Neural cell (in vitro differentiated cells): ENCODE results near the gene VASN. TPM values are rescaled to one million over a fixed set of nuclear protein-coding genes. Genes with fewer than 3 reads are reported as not detected.

ENCODE experiments used
- H2AFZ ChIP-seq: fragments of 200-600, 300-800 bp; sonication (generic), shearing (Covaris generic); 2 replicates; pipeline ENCODE4 v1.6.0; 2014; ENCODE audit warnings: low read depth, mild to moderate bottlenecking, antibody characterized with exemption, low read length, moderate library complexity
- H3F3A ChIP-seq: fragments of 200-600 bp; shearing (Covaris generic); 2 replicates; pipeline ENCODE4 v1.6.1; 2016; ENCODE audit warnings: mild to moderate bottlenecking, moderate library complexity, mixed read lengths, antibody characterized with exemption, low read length; ENCODE audit not compliant: insufficient read depth, poor library complexity, severe bottlenecking
- H3K27ac ChIP-seq: fragments of 200-600, 300-800 bp; sonication (generic), shearing (Covaris generic); 2 replicates; pipeline ENCODE4 v1.5.1; 2014; ENCODE audit warnings: mild to moderate bottlenecking, low read length, moderate library complexity
- H3K27me3 ChIP-seq: fragments of 300-800, 200-600 bp; sonication (generic), shearing (Covaris generic); 2 replicates; pipeline ENCODE4 v1.6.0; 2014; ENCODE audit warnings: mild to moderate bottlenecking, low read depth, low read length, moderate library complexity; ENCODE audit not compliant: insufficient read depth
- H3K36me3 ChIP-seq: fragments of 300-800, 200-600 bp; sonication (generic), shearing (Covaris generic); 2 replicates; pipeline ENCODE4 v1.5.1; 2014; ENCODE audit warnings: mild to moderate bottlenecking, antibody characterized with exemption, low read length, moderate library complexity; ENCODE audit not compliant: insufficient read depth
- H3K4me2 ChIP-seq: fragments of 300-800, 200-600 bp; sonication (generic), shearing (Covaris generic); 2 replicates; pipeline ENCODE4 v1.6.0; 2014; ENCODE audit warnings: mild to moderate bottlenecking, low read length
- H3K4me3 ChIP-seq: fragments of 300-800, 200-600 bp; sonication (generic), shearing (Covaris generic); 2 replicates; pipeline ENCODE4 v1.5.1; 2014; ENCODE audit warnings: mild to moderate bottlenecking, low read length, moderate library complexity
- H3K79me2 ChIP-seq: fragments of 200-600 bp; shearing (Covaris generic); replicated peaks from 2 replicates; pipeline ENCODE4 v1.6.0; 2014; ENCODE audit warnings: mild to moderate bottlenecking, low read length, moderate library complexity; ENCODE audit not compliant: insufficient read depth
- H3K9ac ChIP-seq: fragments of 300-800, 200-600 bp; sonication (generic), shearing (Covaris generic); 2 replicates; pipeline ENCODE4 v1.6.1; 2016; ENCODE audit warnings: mild to moderate bottlenecking, low read length, mixed read lengths
- H3K9me2 ChIP-seq: fragments of 200-600 bp; shearing (Covaris generic); 2 replicates; pipeline ENCODE4 v1.6.1; 2016; ENCODE audit warnings: mild to moderate bottlenecking, low read length, mixed read lengths; ENCODE audit not compliant: insufficient read depth
- H3K9me3 ChIP-seq: fragments of 200-600, 300-800 bp; sonication (generic), shearing (Covaris generic); 2 replicates; pipeline ENCODE4 v1.6.1; 2016; ENCODE audit warnings: mild to moderate bottlenecking, mixed run types, low read length, moderate library complexity, mixed read lengths
- H4K20me1 ChIP-seq: fragments of 200-600 bp; shearing (Covaris generic); 2 replicates; pipeline ENCODE4 v1.6.1; 2016; ENCODE audit warnings: mild to moderate bottlenecking, mixed run types; ENCODE audit not compliant: insufficient read depth
- EP300 ChIP-seq: fragments of 450-650 bp; conservative IDR thresholded peaks from 2 replicates; pipeline ENCODE4 v1.6.1; 2014; ENCODE audit warnings: antibody characterized with exemption, mild to moderate bottlenecking, moderate library complexity; ENCODE audit not compliant: poor library complexity, severe bottlenecking
- EZH2 ChIP-seq: fragments of 200-600, 300-800 bp; shearing (Covaris generic), sonication (generic); IDR thresholded peaks from 2 replicates; pipeline ENCODE4 v1.6.1; 2014; ENCODE audit warnings: antibody characterized with exemption, low read length, borderline replicate concordance, mild to moderate bottlenecking; ENCODE audit not compliant: insufficient read depth, poor library complexity, severe bottlenecking
- MXI1 ChIP-seq: fragments of 450-650 bp; conservative IDR thresholded peaks from 2 replicates; pipeline ENCODE4 v1.6.1; 2014; ENCODE audit warnings: antibody characterized with exemption, mild to moderate bottlenecking; ENCODE audit not compliant: poor library complexity, severe bottlenecking
- POLR2AphosphoS5 ChIP-seq: IDR thresholded peaks from 2 replicates; pipeline ENCODE4 v1.6.1; 2012
- RAD21 ChIP-seq: fragments of 450-650 bp; conservative IDR thresholded peaks from 2 replicates; pipeline ENCODE4 v1.6.1; 2014; ENCODE audit warnings: antibody characterized with exemption, mild to moderate bottlenecking, moderate library complexity
- SMC3 ChIP-seq: fragments of 450-650 bp; conservative IDR thresholded peaks from 2 replicates; pipeline ENCODE4 v1.6.1; 2014; ENCODE audit warnings: antibody characterized with exemption, mild to moderate bottlenecking, moderate library complexity; ENCODE audit not compliant: poor library complexity
- TAF1 ChIP-seq: IDR thresholded peaks from 2 replicates; pipeline ENCODE4 v1.6.1; 2012; ENCODE audit warnings: low read depth
- polyA plus RNA-seq: library from polyadenylated mRNA; depleted of rRNA; stranded (reverse); fragments of >200 nt; gene quantifications from 2 replicates; pipeline ENCODE4 v1.2.3, GENCODE V29; 2014
- TF ChIP-seq, protein P1 (sequence below): fragments of 450-650 bp; IDR thresholded peaks from 2 replicates; pipeline ENCODE4 v1.5.1; 2014; ENCODE audit warnings: antibody characterized with exemption, mild to moderate bottlenecking, moderate library complexity; ENCODE audit not compliant: poor library complexity, severe bottlenecking
- TF ChIP-seq, protein P2 (sequence below): IDR thresholded peaks from 2 replicates; pipeline ENCODE4 v1.6.1; 2012; ENCODE audit warnings: borderline replicate concordance

Gene VASN
- polyA plus RNA-seq, 1 donor from 2014 or later, result 0.57 TPM

DNA sequence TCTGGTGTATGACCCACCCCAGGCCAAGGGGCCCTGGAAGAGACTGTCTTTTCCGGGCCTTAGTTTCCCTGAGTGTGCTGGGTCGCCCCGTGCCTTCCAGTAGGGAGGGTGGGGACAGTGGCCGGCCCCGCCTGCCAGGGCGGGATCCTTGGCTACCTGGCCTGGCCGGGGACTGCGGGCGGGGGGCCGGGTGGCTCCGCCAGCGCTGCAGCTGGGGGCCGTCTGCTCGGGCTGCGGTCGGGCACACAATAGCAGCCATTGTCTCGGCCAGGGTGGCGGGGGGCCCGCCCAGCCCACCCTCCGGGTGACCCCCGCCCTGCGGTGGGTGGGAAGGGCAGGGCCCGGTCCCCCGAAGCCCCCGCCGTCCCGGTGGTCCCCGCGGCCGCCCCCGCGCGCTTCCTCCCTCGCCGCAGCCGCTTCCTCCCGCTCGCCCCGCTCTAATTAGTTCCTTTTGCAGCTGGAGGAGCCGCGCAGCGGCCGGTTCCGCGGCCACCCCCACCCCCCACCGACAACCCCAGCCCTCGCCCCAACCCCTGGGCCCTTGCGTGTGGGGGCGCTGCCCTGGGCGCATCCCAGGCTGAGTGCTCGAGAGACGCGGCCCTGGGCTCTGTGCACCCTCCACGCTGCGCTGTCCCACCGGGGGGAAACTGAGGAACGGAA, 44.1 kb upstream of the VASN start:
- Histone ChIP-seq H3K9me3 (no peaks in the 10 kb centered on the region), H3F3A (no peaks in the 10 kb centered on the region), H3K4me2 (peak overlapping the region; percentile 73), H4K20me1 (no peaks in the 10 kb centered on the region), H3K9ac (peak overlapping the region; percentile 81), H3K27me3 (no peaks in the 10 kb centered on the region), H3K27ac (peak overlapping the region; percentile 69), H3K79me2 (peaks cover 56% of the 10 kb centered on the region), H2AFZ (peak overlapping the region; percentile 19), H3K36me3 (no peaks in the 10 kb centered on the region), H3K9me2 (no peaks in the 10 kb centered on the region), H3K4me3 (peak overlapping the region; percentile 71)
- no peak for TF ChIP-seq MXI1
- TF ChIP-seq, protein P1, sequence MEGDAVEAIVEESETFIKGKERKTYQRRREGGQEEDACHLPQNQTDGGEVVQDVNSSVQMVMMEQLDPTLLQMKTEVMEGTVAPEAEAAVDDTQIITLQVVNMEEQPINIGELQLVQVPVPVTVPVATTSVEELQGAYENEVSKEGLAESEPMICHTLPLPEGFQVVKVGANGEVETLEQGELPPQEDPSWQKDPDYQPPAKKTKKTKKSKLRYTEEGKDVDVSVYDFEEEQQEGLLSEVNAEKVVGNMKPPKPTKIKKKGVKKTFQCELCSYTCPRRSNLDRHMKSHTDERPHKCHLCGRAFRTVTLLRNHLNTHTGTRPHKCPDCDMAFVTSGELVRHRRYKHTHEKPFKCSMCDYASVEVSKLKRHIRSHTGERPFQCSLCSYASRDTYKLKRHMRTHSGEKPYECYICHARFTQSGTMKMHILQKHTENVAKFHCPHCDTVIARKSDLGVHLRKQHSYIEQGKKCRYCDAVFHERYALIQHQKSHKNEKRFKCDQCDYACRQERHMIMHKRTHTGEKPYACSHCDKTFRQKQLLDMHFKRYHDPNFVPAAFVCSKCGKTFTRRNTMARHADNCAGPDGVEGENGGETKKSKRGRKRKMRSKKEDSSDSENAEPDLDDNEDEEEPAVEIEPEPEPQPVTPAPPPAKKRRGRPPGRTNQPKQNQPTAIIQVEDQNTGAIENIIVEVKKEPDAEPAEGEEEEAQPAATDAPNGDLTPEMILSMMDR, result no peak
- TF ChIP-seq EP300, result no peak
- TF ChIP-seq, protein P2, sequence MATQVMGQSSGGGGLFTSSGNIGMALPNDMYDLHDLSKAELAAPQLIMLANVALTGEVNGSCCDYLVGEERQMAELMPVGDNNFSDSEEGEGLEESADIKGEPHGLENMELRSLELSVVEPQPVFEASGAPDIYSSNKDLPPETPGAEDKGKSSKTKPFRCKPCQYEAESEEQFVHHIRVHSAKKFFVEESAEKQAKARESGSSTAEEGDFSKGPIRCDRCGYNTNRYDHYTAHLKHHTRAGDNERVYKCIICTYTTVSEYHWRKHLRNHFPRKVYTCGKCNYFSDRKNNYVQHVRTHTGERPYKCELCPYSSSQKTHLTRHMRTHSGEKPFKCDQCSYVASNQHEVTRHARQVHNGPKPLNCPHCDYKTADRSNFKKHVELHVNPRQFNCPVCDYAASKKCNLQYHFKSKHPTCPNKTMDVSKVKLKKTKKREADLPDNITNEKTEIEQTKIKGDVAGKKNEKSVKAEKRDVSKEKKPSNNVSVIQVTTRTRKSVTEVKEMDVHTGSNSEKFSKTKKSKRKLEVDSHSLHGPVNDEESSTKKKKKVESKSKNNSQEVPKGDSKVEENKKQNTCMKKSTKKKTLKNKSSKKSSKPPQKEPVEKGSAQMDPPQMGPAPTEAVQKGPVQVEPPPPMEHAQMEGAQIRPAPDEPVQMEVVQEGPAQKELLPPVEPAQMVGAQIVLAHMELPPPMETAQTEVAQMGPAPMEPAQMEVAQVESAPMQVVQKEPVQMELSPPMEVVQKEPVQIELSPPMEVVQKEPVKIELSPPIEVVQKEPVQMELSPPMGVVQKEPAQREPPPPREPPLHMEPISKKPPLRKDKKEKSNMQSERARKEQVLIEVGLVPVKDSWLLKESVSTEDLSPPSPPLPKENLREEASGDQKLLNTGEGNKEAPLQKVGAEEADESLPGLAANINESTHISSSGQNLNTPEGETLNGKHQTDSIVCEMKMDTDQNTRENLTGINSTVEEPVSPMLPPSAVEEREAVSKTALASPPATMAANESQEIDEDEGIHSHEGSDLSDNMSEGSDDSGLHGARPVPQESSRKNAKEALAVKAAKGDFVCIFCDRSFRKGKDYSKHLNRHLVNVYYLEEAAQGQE, result no peak
- TF ChIP-seq RAD21, result no peak
- no peak for TF ChIP-seq TAF1
- TF ChIP-seq SMC3, result no peak
- TF ChIP-seq POLR2AphosphoS5, result no peak
- no peak for TF ChIP-seq EZH2

DNA sequence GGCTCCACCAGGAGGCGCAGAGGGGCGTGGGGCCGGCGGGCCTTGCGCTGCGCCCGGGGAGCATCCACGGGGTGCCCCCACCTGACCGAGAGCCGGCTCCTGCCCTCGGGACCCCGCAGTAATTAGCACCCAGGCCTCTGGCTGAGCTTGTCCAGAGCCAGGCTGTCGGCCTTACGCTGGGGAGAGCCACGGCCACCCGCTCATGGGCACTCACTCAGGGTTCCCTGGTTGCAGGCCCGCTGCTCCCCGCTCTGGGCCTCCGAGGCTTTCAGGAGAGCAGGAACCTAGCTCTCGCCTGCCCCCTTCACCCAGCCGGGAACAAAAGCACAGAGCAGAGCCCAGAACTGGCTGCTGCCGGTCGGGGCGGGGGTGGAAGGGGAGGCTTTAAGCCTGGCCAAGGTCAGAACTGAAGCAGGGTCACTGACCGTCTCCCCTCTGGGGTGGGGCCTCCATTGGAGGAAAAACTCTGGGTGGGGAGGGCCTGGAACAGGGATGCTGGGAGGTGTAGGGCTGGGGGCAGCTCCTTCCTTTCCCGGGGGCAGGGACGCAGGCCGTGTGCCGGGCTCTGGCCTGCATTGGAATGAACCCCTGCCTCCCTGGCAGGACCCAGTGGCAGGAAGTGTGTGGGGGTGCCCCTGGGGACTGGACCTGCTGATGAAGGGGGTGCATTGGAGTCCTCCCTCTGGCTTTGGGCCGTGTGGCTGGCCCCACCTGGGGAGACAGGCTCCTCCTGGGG, 43.4 kb upstream of the VASN start:
- Histone ChIP-seq H3K36me3 (no peaks in the 10 kb centered on the region), H3K79me2 (peaks cover 56% of the 10 kb centered on the region), H3K4me3 (peak overlapping the region; percentile 71), H4K20me1 (no peaks in the 10 kb centered on the region), H3K9ac (peak overlapping the region; percentile 81), H3K9me3 (no peaks in the 10 kb centered on the region), H3K27me3 (no peaks in the 10 kb centered on the region), H2AFZ (peak overlapping the region; percentile 19), H3K4me2 (peak overlapping the region; percentile 73), H3K9me2 (no peaks in the 10 kb centered on the region), H3K27ac (peak overlapping the region; percentile 69), H3F3A (no peaks in the 10 kb centered on the region)
- TF ChIP-seq MXI1 (peak; percentile 45), SMC3 (peak; percentile 84), RAD21 (peak; percentile 84), EP300 (peak; percentile 17), EZH2 (no peak), TAF1 (peak; percentile 71), POLR2AphosphoS5 (peak; percentile 69)
- TF ChIP-seq, protein P1, result peak; percentile 88
- TF ChIP-seq, protein P2, result peak; percentile 59
